BLaER1 treated with 17β-estradiol and CSF1 and Interleukin-3, amounts not matched to agents 10 nM and 100 nM (cell line): ENCODE results near the gene WLS.

Experiments used
- H3K27ac ChIP-seq, 11 experiments: shearing (Covaris generic); formaldehyde crosslinking; 2 replicates each; pipeline ENCODE4 v1.8.1; 2022
- H3K27me3 ChIP-seq, 11 experiments: shearing (Covaris generic); formaldehyde crosslinking; 2 replicates each; pipeline ENCODE4 v1.8.1; 2022
- H3K36me3 ChIP-seq, 11 experiments: shearing (Covaris generic); formaldehyde crosslinking; 2 replicates each; pipeline ENCODE4 v1.8.1; 2022
- H3K4me1 ChIP-seq, 10 experiments: shearing (Covaris generic); formaldehyde crosslinking; 2 replicates each; pipeline ENCODE4 v1.8.1; 2022
- H3K4me2 ChIP-seq, 11 experiments: shearing (Covaris generic); formaldehyde crosslinking; 2 replicates each; pipeline ENCODE4 v1.8.1; 2022
- H3K4me3 ChIP-seq, 10 experiments: shearing (Covaris generic); formaldehyde crosslinking; 2 replicates each; pipeline ENCODE4 v1.8.1; 2022
- H3K9ac ChIP-seq, 11 experiments: shearing (Covaris generic); formaldehyde crosslinking; 2 replicates each; pipeline ENCODE4 v1.8.1; 2022
- H3K9me3 ChIP-seq, 11 experiments: shearing (Covaris generic); formaldehyde crosslinking; replicated peaks in 1 of 11; 2 replicates each; pipeline ENCODE4 v1.8.1; 2022
- H4K20me1 ChIP-seq, 11 experiments: shearing (Covaris generic); formaldehyde crosslinking; 2 replicates each; pipeline ENCODE4 v1.8.1; 2022
- Cebpa-rat ChIP-seq, 11 experiments: shearing (Covaris generic); IDR thresholded peaks; 2 replicates each; pipeline ENCODE4 v1.8.1; 2022

Gene WLS

DNA sequence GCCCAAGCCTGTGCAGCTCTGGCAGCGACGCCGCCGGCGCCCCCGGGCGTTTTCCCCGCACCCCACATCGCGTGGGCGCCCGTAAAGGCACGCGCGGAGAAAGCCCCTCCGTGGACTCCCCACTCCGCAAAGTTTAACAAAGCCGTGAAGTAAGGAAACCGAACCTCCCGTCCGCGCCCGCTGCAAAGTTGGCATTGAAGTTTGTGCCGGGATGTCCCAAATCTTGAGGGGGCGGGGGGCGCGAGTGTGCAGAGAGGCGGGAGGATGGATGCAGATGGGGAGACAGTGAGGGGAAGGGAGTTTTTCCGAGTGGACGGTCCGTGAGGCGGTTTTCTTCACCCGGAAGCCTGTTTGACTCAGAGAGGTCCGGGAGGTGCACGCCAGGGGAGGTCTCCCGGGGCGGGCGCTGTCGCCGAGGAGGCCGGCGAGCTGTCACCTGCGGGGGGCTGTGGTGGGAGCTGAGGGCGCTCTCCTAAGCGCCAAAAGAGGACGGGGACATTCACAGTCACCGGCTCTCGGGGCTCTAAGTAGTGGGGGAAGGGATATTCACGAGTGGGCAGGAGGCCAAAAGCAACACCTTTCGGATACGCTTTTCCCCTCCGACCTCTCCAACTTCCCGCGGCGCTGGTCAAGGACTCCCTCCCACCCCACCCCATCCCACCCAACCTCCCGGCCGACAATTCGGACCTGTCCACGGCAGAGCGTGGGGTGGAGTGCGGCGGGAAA, 1.3 kb downstream of the WLS start:
- Histone ChIP-seq H3K27me3 (peaks cover 49 to 73% (median 60%) of the 10 kb centered on the region in 11 experiments), H3K4me2 (peak overlapping the region; percentile 89 to 99 (median 96)), H3K9me3 (no peaks in the 10 kb centered on the region), H3K4me1 (peaks cover 0 to 22% (median 10%) of the 10 kb centered on the region in 10 experiments; a peak in 15 of 20 replicates), H3K27ac (no peak overlapping the region), H4K20me1 (peaks cover 0 to 13% (median 0%) of the 10 kb centered on the region in 11 experiments; a peak in 5 of 22 replicates), H3K4me3 (peak overlapping the region; percentile 58 to 74 (median 65)), H3K36me3 (no peaks in the 10 kb centered on the region), H3K9ac (peak overlapping the region in 3 of 11 experiments; percentile 31 to 59 (median 38); a peak in 5 of 22 replicates)
- TF ChIP-seq Cebpa-rat (IDR thresholded peaks at IDR 0.05): no peak

DNA sequence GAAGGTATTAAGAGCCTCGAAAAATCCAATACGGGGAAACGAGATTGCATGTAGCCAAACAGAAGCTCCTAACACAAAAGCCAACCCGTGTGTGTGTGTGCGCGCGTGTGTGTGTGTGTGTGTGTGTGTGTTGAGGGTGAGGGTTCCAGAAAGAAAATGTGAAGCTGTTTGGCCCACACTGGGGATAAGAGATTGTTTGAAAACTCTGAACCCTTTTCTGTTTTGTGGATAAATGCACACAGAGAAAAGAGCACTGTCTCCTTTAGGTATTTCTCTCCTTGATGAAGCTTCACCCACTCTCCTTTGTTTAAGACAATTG, 1.9 kb downstream of the WLS start:
- H4K20me1 ChIP-seq: peaks cover 0 to 13% (median 0%) of the 10 kb centered on the region in 11 experiments; a peak in 5 of 22 replicates
- no peak overlapping the region for H3K27ac ChIP-seq
- no peak for TF ChIP-seq Cebpa-rat (IDR thresholded peaks at IDR 0.05)
- H3K4me2 ChIP-seq: peak overlapping the region in 4 of 11 experiments; percentile 89 to 98 (median 96); a peak in 4 of 22 replicates
- peaks cover 0 to 22% (median 10%) of the 10 kb centered on the region in 10 experiments; a peak in 15 of 20 replicates for H3K4me1 ChIP-seq
- H3K9me3 ChIP-seq: no peaks in the 10 kb centered on the region
- H3K4me3 ChIP-seq: peak overlapping the region in 2 of 10 experiments; percentile 62 to 67; a peak in 6 of 20 replicates
- peaks cover 49 to 73% (median 60%) of the 10 kb centered on the region in 11 experiments for H3K27me3 ChIP-seq
- no peaks in the 10 kb centered on the region for H3K36me3 ChIP-seq
- H3K9ac ChIP-seq: no peak overlapping the region

DNA sequence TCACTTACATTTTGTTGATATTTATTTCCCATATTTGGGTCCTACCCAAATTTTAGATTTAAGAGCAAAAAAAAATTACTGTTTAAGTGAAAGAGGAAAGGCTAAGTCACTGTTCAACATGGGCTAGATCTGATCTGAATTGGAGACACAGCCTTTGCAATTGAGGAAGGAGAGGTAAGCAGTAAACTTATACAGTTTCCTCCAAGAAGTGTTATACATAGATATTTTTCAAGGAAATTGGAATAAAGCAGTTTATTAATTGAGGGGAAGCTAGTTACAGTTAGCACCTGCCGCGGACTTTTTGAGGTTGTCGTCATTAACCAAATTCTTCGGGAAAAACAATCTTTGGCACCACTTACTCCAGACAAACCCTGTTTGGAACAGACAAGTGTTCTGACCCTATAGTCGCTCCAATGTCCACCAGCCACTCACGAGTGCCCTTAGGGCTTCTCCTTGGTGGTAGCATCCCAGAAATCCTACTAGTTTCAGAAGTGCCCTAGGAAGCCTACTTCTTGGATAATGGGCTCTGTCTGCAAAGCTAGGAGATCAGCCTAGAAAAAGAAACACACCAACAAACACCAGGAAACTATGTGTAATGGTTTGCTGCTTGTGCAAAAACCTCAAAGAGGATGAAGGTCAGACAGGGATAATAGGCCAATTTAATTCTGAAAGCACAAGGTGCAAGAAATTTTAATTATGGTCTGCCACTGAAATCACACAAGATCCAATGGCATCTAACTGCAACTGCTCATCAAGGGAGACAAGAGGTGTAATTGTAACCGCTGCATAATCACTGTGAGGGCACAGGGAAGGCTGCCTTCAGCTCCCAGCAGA, 2.5 kb downstream of the WLS start:
- H3K4me3 ChIP-seq: no peak overlapping the region
- H3K9me3 ChIP-seq: no peaks in the 10 kb centered on the region
- no peaks in the 10 kb centered on the region for H3K36me3 ChIP-seq
- no peak overlapping the region for H3K4me2 ChIP-seq
- H3K27me3 ChIP-seq: peaks cover 49 to 73% (median 60%) of the 10 kb centered on the region in 11 experiments
- H3K4me1 ChIP-seq: peaks cover 0 to 22% (median 10%) of the 10 kb centered on the region in 10 experiments; a peak in 15 of 20 replicates
- H3K27ac ChIP-seq: no peak overlapping the region
- H3K9ac ChIP-seq: no peak overlapping the region
- H4K20me1 ChIP-seq: peaks cover 0 to 13% (median 0%) of the 10 kb centered on the region in 11 experiments; a peak in 5 of 22 replicates
- no peak for TF ChIP-seq Cebpa-rat (IDR thresholded peaks at IDR 0.05)

DNA sequence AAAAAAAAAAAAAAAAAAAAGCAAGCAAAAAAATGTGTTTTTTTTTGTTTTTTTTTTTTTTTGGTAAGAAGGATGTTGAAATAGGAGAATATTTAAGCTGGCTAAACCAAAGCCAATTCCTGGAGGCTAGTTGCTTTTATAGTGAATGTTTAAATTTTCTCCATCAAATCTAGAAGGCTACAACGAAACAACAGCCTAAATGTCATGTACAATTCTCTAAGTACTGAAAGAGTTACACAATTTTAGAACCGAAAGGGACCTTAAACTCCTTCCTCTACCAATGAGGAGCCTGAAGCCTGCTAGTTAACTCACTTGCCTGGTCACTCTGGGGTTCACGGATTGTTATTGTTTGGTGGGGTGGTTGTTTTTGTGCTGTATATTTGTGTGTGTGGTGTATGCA, 3.5 kb downstream of the WLS start:
- no peak for TF ChIP-seq Cebpa-rat (IDR thresholded peaks at IDR 0.05)
- Histone ChIP-seq H3K4me2 (no peak overlapping the region), H3K36me3 (no peaks in the 10 kb centered on the region), H4K20me1 (peaks cover 0 to 13% (median 0%) of the 10 kb centered on the region in 11 experiments; a peak in 5 of 22 replicates), H3K9ac (no peak overlapping the region), H3K9me3 (no peaks in the 10 kb centered on the region), H3K27me3 (peaks cover 48 to 63% (median 55%) of the 10 kb centered on the region in 11 experiments), H3K4me1 (peaks cover 0 to 22% (median 10%) of the 10 kb centered on the region in 10 experiments; a peak in 15 of 20 replicates), H3K4me3 (no peak overlapping the region), H3K27ac (no peak overlapping the region)

DNA sequence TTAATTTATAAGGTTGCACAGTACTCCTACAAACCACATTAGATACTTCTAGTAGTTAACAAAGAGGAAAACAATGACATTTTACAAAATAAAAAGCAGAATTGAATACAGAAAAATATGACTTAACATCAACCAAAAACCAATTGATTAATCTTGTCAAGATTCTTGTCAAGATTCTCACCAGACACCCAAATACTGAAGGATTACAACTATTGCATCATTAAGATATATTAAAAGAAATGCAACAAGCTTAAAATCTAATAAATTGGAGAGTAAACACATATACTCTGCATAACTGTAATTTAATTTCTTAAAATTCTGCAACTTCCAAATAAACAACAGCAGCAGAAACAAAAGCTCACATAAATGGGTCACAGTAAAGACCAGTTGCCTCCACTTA, 4.7 kb downstream of the WLS start:
- Histone ChIP-seq H3K9ac (no peak overlapping the region), H3K27ac (no peak overlapping the region), H3K4me3 (no peak overlapping the region), H3K36me3 (no peaks in the 10 kb centered on the region), H3K27me3 (peaks cover 35 to 50% (median 43%) of the 10 kb centered on the region in 11 experiments), H3K4me2 (no peak overlapping the region), H4K20me1 (peaks cover 0 to 13% (median 0%) of the 10 kb centered on the region in 11 experiments; a peak in 5 of 22 replicates), H3K9me3 (no peaks in the 10 kb centered on the region), H3K4me1 (peaks cover 0 to 19% (median 8%) of the 10 kb centered on the region in 10 experiments; a peak in 15 of 20 replicates)
- no peak for TF ChIP-seq Cebpa-rat (IDR thresholded peaks at IDR 0.05)

DNA sequence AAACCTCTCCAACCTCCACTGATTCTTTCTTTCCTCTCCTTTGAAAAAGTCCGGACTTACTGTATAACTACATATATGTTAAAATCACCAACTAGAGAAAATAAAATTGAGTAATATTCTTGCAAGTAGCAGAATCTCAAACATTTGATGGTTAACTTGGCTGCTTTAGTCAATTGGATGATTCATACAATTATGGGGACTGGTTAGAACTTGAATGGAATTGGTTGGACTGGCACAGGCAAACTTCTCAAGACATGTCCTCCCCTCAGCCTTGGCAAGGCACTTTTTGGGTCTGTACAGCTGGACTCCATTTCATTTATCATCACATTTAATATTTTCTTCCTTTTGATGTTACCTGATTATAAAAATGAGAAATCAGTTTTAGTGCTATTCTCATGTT, 6.5 kb downstream of the WLS start:
- Histone ChIP-seq H3K9ac (no peak overlapping the region), H3K27me3 (peaks cover 20 to 32% (median 25%) of the 10 kb centered on the region in 11 experiments), H3K27ac (no peak overlapping the region), H3K36me3 (no peaks in the 10 kb centered on the region), H4K20me1 (peaks cover 0 to 9% (median 0%) of the 10 kb centered on the region in 11 experiments; a peak in 5 of 22 replicates), H3K4me3 (no peak overlapping the region), H3K4me2 (no peak overlapping the region), H3K9me3 (no peaks in the 10 kb centered on the region), H3K4me1 (peaks cover 0 to 2% (median 1%) of the 10 kb centered on the region in 10 experiments; a peak in 10 of 20 replicates)
- TF ChIP-seq Cebpa-rat (IDR thresholded peaks at IDR 0.05): no peak

DNA sequence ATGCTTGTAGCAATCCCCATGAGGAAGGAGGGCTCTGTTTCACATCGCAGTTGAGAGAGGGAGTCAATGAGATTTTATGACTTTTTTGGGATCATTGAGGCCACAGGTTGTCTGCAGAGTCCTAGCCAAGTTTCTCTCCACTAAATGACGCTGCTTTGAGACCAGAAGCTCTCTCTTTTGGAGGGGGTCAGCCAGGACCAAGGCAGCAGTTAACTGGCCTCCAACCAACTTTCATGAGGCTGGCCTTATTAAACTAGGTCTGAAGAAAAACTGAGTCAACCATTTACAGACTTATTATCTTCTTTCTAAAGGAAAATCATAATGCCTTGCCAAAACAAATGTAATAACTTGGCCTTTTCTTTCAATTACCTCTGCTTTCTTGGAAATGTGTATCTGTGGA, 8.6 kb downstream of the WLS start:
- Histone ChIP-seq H3K9ac (no peak overlapping the region), H3K27me3 (peaks cover 0 to 11% (median 6%) of the 10 kb centered on the region in 11 experiments; a peak in 14 of 22 replicates), H3K4me1 (no peaks in the 10 kb centered on the region), H3K27ac (no peak overlapping the region), H3K4me2 (no peak overlapping the region), H3K4me3 (no peak overlapping the region), H3K36me3 (no peaks in the 10 kb centered on the region), H4K20me1 (no peaks in the 10 kb centered on the region), H3K9me3 (no peaks in the 10 kb centered on the region)
- TF ChIP-seq Cebpa-rat (IDR thresholded peaks at IDR 0.05): no peak

DNA sequence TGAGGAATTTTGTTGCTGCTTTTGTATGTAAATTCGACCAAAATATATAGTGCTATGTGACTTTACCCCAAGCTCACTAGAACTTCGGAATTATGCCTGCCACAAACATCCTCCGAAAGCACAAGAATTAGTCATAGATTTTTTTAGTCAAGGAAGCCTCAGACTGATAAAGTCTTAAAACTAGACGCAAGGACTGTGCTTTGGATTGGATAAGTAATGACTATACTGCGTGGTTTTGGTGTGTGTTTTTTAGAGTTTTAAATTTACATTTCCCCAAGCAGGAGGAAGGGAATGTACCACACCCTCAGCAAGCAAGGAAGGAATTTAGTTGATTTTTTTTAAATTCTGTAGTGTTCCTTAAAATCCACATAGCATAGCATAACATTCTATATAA, 10.3 kb downstream of the WLS start:
- no peaks in the 10 kb centered on the region for H3K9me3 ChIP-seq
- H3K27me3 ChIP-seq: no peaks in the 10 kb centered on the region; a peak in 1 of 22 replicates
- H3K4me3 ChIP-seq: no peak overlapping the region
- H3K4me1 ChIP-seq: no peaks in the 10 kb centered on the region
- no peak overlapping the region for H3K4me2 ChIP-seq
- H3K27ac ChIP-seq: no peak overlapping the region
- H3K36me3 ChIP-seq: no peaks in the 10 kb centered on the region
- no peak overlapping the region for H3K9ac ChIP-seq
- no peaks in the 10 kb centered on the region for H4K20me1 ChIP-seq
- TF ChIP-seq Cebpa-rat (IDR thresholded peaks at IDR 0.05): no peak
